ENCODE data around the gene OSBPL2. TPM values are rescaled to one million over a fixed set of nuclear protein-coding genes. Genes with fewer than 3 reads are reported as not detected.

The OSBPL2 gene
- polyA plus RNA-seq, 4 donors = 30.2 to 38.4 (median 34.5) TPM

DNA sequence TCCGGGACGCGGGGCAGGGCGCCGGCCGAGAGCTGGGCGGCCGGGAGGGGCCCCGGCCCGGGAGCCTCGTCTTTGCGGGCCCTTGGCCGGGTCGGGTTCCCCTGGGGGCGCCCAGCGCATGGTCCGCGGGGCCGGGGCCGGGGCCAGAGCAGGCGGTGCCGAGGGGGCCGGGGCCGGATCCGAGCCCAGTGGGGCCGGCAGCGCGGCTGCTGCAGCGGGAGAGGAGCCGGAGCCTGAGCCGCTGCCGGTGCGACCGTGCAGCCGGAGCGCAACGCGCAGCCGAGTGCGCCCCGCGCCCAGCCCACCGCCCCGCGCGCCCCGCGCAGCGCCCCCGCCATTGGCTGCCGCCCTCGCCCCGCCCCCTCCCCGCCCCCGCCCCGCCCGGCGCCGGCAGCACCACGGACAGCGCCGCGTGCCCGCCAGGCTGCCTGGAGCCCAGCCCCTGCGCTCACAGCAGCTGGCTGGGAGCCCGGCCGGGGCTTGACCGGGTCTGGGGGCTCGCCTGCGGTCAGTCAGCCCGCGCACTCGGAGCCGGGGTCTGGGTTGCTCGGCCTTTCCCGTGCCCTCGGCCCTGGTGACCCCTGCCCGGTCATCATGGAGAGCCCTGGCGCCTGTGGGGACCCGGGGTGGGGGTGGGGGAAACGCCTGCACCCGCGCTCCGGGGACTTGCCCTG, 18.2 kb upstream of the OSBPL2 start, which contains the start of gene HRH3:
Gene HRH3 (minus strand): TSS at position 287 of the 674 bp plus-strand sequence. CDS start 308 bp downstream, outside the sequence.
- DNase-seq (ENCODE audit: low read depth in 4 of 4, low spot score in 3 of 4) = peak in 3 of 4 donors; percentile 18 to 35 (median 30)

GRCh38 chr20:62220666-62221568, 17.4 kb upstream of the OSBPL2 start:
- no peak for DNase-seq (ENCODE audit: low read depth in 4 of 4, low spot score in 3 of 4)

DNA sequence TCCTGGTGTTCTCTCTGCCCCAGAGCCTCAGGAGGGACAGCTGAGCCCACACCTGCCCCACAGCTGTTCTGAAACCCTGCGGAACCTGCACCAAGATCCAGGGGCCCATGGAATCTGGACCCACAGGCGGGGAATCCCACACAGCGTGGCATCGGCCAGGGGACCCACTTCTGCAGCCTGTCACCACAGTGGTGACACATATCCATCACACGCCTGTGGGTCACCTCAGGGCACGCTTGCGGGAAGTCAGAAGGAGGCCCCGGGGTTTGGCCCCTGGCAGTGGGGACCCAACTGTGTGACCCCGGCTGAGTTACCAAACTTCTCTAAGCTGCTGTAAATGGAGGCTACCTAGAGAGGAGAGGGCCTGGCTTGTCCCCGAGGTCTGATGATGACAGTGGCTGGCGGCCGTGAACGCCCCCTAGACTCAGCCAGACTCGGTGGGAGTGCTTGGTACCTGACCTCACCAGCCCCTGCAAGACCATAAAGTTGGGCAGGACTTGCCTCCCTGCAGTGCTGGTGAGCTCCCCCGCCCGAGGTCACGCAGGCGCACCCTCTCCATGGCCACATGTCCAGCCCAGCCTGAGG, 16.0 kb upstream of the OSBPL2 start:
- DNase-seq (ENCODE audit: low read depth in 4 of 4, low spot score in 3 of 4) = no peak

DNA sequence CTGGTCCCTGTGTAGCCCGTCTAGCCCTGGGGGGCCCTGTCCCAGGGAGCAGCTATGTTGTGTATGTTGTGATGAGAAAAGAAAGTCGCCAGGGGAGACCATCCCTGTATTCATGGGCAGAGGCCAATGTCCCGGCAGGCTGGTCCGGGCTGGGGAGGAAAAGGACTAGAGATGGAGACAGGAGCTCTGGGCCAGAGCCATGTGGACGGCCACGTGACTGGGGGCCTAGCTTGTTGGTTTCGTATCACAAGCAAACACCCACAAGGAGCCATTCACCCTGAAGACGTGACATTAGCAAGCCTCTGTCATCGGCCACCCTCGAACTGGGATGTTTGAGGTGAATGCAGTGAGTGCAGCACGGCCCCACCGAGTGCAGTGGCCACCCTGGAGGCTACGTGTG, 15.3 kb upstream of the OSBPL2 start:
- no peak for DNase-seq (ENCODE audit: low read depth in 4 of 4, low spot score in 3 of 4)

- DNase-seq (ENCODE audit: low read depth in 4 of 4, low spot score in 3 of 4) = no peak
These were observed 14.8 kb upstream of the OSBPL2 start for GRCh38 chr20:62223571-62223970.

GRCh38 chr20:62224113-62224855, 14.0 kb upstream of the OSBPL2 start:
- no peak for DNase-seq (ENCODE audit: low read depth in 4 of 4, low spot score in 3 of 4)

DNA sequence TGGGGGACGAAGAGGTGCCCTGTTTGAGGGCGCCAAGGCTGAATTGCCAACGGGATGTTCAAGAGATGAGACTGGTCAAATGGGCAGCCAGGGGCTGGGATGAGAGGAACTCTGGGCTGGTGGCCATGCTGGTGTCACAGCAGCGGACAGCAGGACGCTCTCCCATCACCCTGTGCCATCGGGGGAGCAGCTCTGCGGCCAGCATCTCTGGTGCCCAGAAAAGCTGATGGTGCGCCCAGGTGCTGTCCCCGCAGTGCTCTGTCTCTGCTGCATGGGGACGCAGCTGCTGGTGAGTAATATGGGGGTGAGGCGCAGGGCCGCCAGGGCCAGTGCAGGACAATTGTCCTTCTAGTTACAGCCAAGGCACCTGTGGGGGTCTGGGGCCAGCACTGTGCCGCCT, 13.3 kb upstream of the OSBPL2 start:
- no peak for DNase-seq (ENCODE audit: low read depth in 4 of 4, low spot score in 3 of 4)

- no peak for DNase-seq (ENCODE audit: low read depth in 4 of 4, low spot score in 3 of 4)
These were observed 12.3 kb upstream of the OSBPL2 start for GRCh38 chr20:62225820-62226635.

DNA sequence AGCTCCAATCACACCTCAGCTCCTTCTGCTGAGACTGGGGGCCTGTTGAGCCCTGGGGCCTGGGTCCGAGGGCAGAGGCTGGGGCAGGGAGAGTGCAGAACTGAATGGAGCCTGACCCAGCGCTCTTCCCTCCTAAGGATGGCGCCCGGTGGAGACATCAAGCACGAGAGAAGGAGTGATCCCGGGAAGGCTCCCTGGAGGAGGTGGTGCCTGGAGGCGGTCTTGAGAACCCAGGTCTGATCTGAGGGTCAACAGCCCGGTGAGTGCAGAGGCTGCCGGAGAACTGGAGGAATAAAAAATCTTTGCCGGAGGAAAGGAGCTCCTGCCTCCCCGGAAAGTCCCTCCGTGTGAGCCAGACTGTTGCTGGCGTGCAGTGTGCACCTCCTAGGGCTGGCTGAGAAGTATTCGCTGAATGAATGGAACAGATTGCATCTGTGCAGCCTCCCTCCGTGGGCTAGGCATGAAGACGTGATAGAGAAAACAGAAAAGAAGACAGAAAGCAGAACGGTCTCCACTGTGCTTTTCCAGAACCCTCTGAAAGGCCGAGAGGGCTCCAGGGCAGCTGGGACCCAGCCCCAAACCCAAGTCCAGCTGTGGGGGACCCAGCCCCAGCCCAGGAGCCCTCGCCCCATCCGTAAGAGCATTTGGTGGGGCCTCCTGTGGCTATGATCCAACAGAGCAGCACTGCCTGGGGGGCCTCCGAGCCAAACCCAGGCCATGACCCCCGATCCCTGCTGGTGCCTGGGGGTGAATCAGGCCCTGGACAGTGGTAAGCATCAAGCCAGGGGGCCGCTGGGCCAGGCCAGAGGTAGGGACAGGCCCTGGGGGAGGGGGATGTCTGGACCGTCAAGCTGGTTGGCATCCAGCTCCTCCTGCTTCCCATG, 11.4 kb upstream of the OSBPL2 start:
- no peak for DNase-seq (ENCODE audit: low read depth in 4 of 4, low spot score in 3 of 4)

DNA sequence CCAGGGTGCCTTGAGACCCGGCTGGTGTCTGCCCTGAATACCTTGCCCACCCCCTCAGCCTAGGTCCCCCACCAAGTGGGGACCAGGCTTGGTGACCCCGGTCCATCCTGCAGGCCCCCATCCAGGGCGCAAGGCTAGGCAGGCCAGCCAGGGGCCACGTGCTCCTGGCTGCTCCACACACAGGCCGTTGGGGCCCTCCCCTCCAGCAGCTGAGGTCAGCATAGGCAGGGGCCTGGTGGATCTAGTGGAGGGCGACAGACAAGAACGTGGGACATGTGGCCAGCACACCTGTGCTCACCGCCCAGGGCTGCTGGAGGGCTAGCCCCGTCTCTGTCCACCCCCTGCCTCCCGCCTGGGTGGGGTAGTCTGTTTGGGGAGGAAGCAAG, 10.7 kb upstream of the OSBPL2 start:
- DNase-seq (ENCODE audit: low read depth in 4 of 4, low spot score in 3 of 4) = no peak

GRCh38 chr20:62227977-62228958, 10.1 kb upstream of the OSBPL2 start:
- no peak for DNase-seq (ENCODE audit: low read depth in 4 of 4, low spot score in 3 of 4)

DNA sequence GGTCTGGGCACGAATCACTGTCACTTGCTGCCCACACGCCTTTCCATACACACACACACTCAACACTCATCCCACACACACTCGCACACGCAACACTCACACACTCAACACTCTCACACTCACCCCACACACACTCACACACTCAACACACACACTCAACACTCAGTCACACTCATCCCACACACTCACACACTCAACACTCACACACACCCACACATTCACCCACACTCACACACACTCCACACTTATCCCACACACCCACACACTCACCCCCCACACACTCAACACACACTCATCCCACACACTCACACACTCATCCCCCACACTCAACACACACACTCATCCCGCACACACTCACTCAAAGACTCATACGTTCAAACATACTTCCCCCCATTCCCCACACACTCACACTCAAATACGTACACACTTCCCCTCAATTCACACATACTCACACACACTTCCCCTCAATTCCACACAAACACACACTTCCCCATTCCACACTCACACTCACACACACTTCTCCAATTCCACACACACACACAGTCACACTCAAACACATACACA, 9.3 kb upstream of the OSBPL2 start:
- no peak for DNase-seq (ENCODE audit: low read depth in 4 of 4, low spot score in 3 of 4)

DNA sequence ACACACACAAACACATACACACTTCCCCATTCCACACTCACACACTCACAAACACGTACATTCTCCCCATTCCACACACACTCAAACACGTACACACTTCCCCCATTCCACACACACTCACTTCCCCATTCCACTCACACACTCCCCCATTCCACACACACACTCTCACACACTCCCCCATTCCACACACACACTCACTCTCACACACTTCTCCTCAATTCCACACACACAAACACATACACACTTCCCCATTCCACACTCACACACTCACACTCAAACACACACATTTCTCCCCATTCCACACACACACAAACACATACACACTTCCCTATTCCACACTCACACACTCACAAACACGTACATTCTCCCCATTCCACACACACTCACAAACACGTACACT, 8.7 kb upstream of the OSBPL2 start:
- no peak for DNase-seq (ENCODE audit: low read depth in 4 of 4, low spot score in 3 of 4)

DNA sequence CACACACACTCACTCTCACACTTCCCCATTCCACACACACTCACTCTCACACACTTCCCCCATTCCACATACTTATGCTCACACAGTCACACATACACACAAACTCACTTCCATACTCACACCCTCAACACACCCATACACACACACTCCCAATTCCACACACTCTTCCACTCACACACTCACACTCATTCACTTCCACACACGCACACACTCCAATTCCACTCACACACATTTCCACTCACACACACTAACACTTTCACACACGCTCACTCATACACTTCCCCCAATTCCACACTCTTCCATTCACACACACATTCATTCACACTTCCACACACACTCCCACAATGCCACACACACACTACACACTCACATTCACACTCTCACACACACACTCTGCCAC, 8.0 kb upstream of the OSBPL2 start:
- DNase-seq (ENCODE audit: low read depth in 4 of 4, low spot score in 3 of 4) = no peak

- DNase-seq (ENCODE audit: low read depth in 4 of 4, low spot score in 3 of 4) = no peak
These were observed 7.6 kb upstream of the OSBPL2 start for GRCh38 chr20:62230696-62231095.

DNA sequence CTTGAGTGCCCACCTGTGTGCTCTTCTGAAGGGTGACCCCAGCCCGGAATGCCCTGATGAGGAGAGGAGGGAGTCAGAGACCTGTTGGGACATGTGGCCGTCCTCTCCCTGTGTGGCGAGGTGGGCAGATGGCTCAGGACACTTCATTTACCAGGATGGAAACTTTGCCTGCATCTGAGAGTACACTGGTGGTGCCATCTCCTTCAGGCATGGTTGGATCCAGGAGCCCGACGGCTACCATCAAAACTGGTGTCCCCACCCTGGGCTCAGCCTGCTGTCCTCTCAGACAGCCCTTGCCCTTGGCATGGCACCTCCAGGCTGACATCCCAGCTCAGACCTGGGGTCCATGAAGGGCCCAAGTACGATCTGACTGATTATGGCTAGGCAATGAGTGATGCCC, 7.0 kb upstream of the OSBPL2 start:
- no peak for DNase-seq (ENCODE audit: low read depth in 4 of 4, low spot score in 3 of 4)

GRCh38 chr20:62232194-62232593, 6.1 kb upstream of the OSBPL2 start:
- DNase-seq (ENCODE audit: low read depth in 4 of 4, low spot score in 3 of 4) = no peak

All from right renal pelvis (tissue), 4 donors.